Vagina (tissue), 2 donors: Measurements from ENCODE around the gene ABI1. TPM values are rescaled to one million over a fixed set of nuclear protein-coding genes. Genes with fewer than 3 reads are reported as not detected.

Experiments used
- DNase-seq, 2 donors: peaks; one replicate each; pipeline ENCODE4 v3.0.0-alpha.2; 2017; ENCODE audit errors: extremely low spot score in 2 of 2
- H3K27ac ChIP-seq: fragments of 200-600 bp; sonication (generic); one replicate; pipeline ENCODE4 v1.5.1; 2019
- H3K27me3 ChIP-seq: fragments of 200-600 bp; sonication (generic); one replicate; pipeline ENCODE4 v1.5.1; 2019
- H3K36me3 ChIP-seq, 2 donors: fragments of 200-600 bp; sonication (generic); one replicate each; pipeline ENCODE4 v1.5.1; 2017 to 2019
- H3K4me1 ChIP-seq: fragments of 200-600 bp; sonication (generic); one replicate; pipeline ENCODE4 v1.5.1; 2019
- H3K4me3 ChIP-seq, 2 donors: fragments of 200-600 bp; sonication (generic); 1 replicate in 1 of 2; 2 replicates in 1 of 2; pipeline ENCODE4 v1.5.1; 2016 to 2019
- H3K9me3 ChIP-seq: fragments of 200-600 bp; sonication (generic); one replicate; pipeline ENCODE4 v1.5.1; 2019
- POLR2A ChIP-seq, 2 donors: fragments of 450-650 bp; IDR thresholded peaks; one replicate each; pipeline ENCODE4 v1.6.1; 2017; ENCODE audit warnings: antibody characterized with exemption in 2 of 2, mild to moderate bottlenecking in 2 of 2, moderate library complexity in 2 of 2
- POLR2AphosphoS5 ChIP-seq, 2 donors: sonication (generic); formaldehyde crosslinking; IDR thresholded peaks; one replicate each; pipeline ENCODE4 v1.9.0; 2017; ENCODE audit warnings: antibody characterized with exemption in 2 of 2, mild to moderate bottlenecking in 2 of 2, low read depth in 1 of 2; ENCODE audit not compliant: insufficient read depth in 1 of 2
- intact Hi-C: fragments of 100-400 bp; cut with DNase I; formaldehyde crosslinking; loops from one replicate; pipeline ENCODE4 v1.15.1; 2023
- total RNA-seq: library from RNA; depleted of rRNA; stranded (reverse); fragments of >200 nt; gene quantifications from one replicate; pipeline ENCODE4 v1.2.3, GENCODE V29; 2016
- TF ChIP-seq, protein P1 (sequence below), 3 experiments: fragments of 450-650 bp in 2 of 3; fragments of 200-600 bp in 1 of 3; sonication (generic) in 1 of 3; IDR thresholded peaks; one replicate each; pipeline ENCODE4 v1.5.1; 2017 to 2019; ENCODE audit warnings: antibody characterized with exemption in 3 of 3, mild to moderate bottlenecking in 2 of 3, moderate library complexity in 2 of 3

The ABI1 gene
- total RNA-seq, 1 donor from 2014 or later = 26.0 TPM

DNA sequence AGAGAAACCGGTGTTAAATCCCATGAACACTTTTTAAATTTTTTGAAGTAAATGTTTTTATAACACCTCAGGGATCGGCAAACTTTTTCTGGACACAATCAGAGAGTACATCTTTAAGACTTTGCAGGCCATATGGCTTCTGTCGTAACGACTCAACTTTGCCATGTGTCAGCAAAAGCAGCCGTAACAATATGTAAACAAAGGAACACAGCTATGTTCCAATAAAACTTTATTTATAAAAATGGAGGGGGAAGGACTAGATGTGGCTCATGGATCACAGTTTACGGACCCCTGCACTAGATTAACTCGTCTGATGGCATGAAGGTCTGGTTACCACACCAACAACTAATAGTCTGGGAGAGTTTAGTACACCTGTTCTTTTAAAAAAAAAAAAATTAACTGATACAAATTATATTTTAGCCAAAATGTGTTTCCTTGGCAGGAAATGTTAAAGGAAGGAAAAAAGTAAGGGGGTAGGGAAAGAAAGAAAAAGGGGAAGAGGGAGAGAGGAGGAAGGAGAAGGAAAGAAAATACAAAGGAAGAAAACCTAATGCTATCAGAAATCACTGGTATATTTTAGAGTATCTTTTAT, 50.2 kb downstream of the ABI1 start:
- intact Hi-C loops = no loop called here
- H3K27ac ChIP-seq = no peak overlapping the region
- TF ChIP-seq POLR2AphosphoS5 (IDR thresholded peaks at IDR 0.05; ENCODE audit: insufficient read depth in 1 of 2, low read depth in 1 of 2) = no peak
- no peak for TF ChIP-seq POLR2A (IDR thresholded peaks at IDR 0.05)
- TF ChIP-seq, protein P1, sequence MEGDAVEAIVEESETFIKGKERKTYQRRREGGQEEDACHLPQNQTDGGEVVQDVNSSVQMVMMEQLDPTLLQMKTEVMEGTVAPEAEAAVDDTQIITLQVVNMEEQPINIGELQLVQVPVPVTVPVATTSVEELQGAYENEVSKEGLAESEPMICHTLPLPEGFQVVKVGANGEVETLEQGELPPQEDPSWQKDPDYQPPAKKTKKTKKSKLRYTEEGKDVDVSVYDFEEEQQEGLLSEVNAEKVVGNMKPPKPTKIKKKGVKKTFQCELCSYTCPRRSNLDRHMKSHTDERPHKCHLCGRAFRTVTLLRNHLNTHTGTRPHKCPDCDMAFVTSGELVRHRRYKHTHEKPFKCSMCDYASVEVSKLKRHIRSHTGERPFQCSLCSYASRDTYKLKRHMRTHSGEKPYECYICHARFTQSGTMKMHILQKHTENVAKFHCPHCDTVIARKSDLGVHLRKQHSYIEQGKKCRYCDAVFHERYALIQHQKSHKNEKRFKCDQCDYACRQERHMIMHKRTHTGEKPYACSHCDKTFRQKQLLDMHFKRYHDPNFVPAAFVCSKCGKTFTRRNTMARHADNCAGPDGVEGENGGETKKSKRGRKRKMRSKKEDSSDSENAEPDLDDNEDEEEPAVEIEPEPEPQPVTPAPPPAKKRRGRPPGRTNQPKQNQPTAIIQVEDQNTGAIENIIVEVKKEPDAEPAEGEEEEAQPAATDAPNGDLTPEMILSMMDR (IDR thresholded peaks at IDR 0.05) = no peak
- no peaks in the 10 kb centered on the region for H3K27me3 ChIP-seq
- H3K4me1 ChIP-seq = peaks cover 10% of the 10 kb centered on the region
- H3K36me3 ChIP-seq = no peaks in the 10 kb centered on the region
- H3K4me3 ChIP-seq = no peak overlapping the region
- DNase-seq = no peak
- no peaks in the 10 kb centered on the region for H3K9me3 ChIP-seq

DNA sequence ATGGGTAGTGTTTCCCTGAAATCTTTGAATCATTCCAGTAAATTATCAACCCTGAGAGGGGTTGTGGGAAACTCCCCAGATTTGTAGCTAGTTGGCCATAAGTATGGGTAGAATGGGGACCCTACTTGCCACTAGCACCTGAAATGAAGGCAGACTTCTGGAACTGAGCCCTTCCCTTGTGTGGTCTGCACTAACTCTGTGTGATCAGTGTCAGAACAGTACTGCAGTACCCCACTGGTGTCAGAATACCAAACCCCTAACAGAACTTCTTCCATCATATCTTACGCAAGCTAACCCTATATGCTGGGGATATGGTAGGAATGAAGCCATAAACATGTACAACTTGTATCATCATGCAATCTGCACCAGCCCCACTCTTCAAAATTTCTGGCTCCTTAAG, 50.8 kb downstream of the ABI1 start:
- no peak overlapping the region for H3K4me3 ChIP-seq
- H3K9me3 ChIP-seq = no peaks in the 10 kb centered on the region
- H3K27me3 ChIP-seq = no peaks in the 10 kb centered on the region
- H3K27ac ChIP-seq = no peak overlapping the region
- DNase-seq = no peak
- no peaks in the 10 kb centered on the region for H3K36me3 ChIP-seq
- intact Hi-C loops = no loop called here
- no peak for TF ChIP-seq POLR2A (IDR thresholded peaks at IDR 0.05)
- TF ChIP-seq, protein P1 (IDR thresholded peaks at IDR 0.05) = no peak
- TF ChIP-seq POLR2AphosphoS5 (IDR thresholded peaks at IDR 0.05; ENCODE audit: insufficient read depth in 1 of 2, low read depth in 1 of 2) = no peak
- peaks cover 16% of the 10 kb centered on the region for H3K4me1 ChIP-seq

DNA sequence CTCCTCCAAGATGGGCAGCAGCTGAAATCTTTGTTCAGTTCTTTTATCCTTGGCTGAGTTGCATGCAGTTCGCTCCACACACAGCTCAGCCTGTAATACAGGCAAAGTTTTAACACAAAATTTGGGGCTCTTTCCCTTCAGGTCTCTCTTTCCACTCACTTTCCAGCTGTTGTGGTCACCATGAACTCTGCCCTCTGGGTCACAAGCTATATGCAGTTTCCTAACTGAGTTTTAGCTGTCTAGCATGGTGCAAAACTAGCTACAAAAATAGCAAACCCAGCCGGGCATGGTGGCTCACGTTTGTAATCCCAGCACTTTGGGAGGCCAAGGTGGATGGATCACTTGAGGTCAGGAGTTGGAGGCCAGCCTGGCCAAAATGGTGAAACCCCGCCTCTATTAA, 53.2 kb downstream of the ABI1 start:
- Histone ChIP-seq H3K4me3 (no peak overlapping the region), H3K4me1 (peaks cover 40% of the 10 kb centered on the region), H3K9me3 (no peaks in the 10 kb centered on the region), H3K27me3 (no peaks in the 10 kb centered on the region), H3K27ac (no peak overlapping the region), H3K36me3 (no peaks in the 10 kb centered on the region)
- DNase-seq = no peak
- TF ChIP-seq POLR2AphosphoS5 (IDR thresholded peaks at IDR 0.05; ENCODE audit: insufficient read depth in 1 of 2, low read depth in 1 of 2) (no peak), POLR2A (IDR thresholded peaks at IDR 0.05) (no peak)
- TF ChIP-seq, protein P1 (IDR thresholded peaks at IDR 0.05) = no peak
- intact Hi-C loops = no loop called here

DNA sequence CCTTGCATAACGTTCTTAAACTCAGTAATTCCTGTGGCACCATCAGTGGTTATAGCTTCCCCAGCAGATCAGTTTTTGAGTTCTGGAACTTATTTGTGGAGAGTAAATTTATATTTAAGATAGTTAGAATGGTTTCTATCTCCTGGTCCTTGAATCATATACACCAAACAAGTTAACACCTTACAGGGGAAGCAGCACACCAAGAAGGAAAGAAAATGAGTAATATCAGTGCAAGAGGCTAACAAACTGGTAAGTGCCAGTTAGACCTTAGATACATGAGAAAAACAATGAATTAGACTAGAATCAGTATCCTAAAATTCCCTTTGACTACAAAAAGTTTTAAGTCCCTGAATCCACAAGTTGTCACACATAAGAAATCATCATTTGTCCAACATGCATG, 54.2 kb downstream of the ABI1 start:
- Histone ChIP-seq H3K27ac (no peak overlapping the region), H3K9me3 (no peaks in the 10 kb centered on the region), H3K4me3 (no peak overlapping the region), H3K36me3 (no peaks in the 10 kb centered on the region), H3K4me1 (peaks cover 47% of the 10 kb centered on the region), H3K27me3 (no peaks in the 10 kb centered on the region)
- intact Hi-C loops = no loop called here
- TF ChIP-seq POLR2AphosphoS5 (IDR thresholded peaks at IDR 0.05; ENCODE audit: insufficient read depth in 1 of 2, low read depth in 1 of 2) = no peak
- no peak for TF ChIP-seq POLR2A (IDR thresholded peaks at IDR 0.05)
- TF ChIP-seq, protein P1 (IDR thresholded peaks at IDR 0.05) = no peak
- no peak for DNase-seq

DNA sequence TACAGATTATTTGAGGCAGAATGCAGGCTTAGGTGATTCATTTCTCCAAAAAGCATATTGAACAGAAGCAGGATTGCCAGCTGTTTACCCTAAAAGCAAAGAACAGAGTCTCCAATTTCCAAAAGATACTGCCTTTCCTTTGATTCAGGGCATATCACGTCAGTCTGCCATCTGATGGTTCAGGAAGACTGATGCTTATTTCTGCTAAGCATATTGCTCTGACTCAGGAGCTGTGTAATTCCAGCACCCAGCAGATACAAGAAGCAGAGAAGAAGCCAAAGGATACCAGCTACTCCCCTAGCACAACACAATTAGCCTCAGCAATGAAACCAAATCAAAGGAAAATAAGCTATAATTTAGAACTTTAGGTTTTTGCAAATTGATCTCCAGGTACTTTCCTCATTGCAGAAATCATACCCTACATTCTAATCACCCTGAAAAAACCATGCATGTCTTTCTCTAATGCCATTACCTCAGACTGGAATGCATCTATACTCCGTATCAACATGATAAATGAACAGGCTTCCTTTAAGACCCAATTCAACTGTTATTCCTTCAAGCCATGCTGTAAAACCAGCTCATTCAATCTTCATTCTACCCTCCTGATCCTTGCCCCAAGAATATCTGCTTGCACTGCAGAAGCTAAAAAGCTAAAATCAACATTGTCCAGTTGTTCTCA, 55.1 kb downstream of the ABI1 start:
- H3K9me3 ChIP-seq = no peaks in the 10 kb centered on the region
- peaks cover 47% of the 10 kb centered on the region for H3K4me1 ChIP-seq
- H3K36me3 ChIP-seq = no peaks in the 10 kb centered on the region
- no peak overlapping the region for H3K4me3 ChIP-seq
- H3K27ac ChIP-seq = no peak overlapping the region
- intact Hi-C loops = no loop called here
- DNase-seq = no peak
- TF ChIP-seq, protein P1 (IDR thresholded peaks at IDR 0.05) = no peak
- TF ChIP-seq POLR2A (IDR thresholded peaks at IDR 0.05) (no peak), POLR2AphosphoS5 (IDR thresholded peaks at IDR 0.05; ENCODE audit: insufficient read depth in 1 of 2, low read depth in 1 of 2) (no peak)
- H3K27me3 ChIP-seq = no peaks in the 10 kb centered on the region
